Daoy (cell line): ENCODE data around the gene PCDH10. TPM values are rescaled to one million over a fixed set of nuclear protein-coding genes. Genes with fewer than 3 reads are reported as not detected.
A peak's percentile ranks its signal among the peaks of the same experiment; 100 is the strongest.

ENCODE experiments used
- DNase-seq: peaks from one replicate; pipeline ENCODE4 v3.0.0-alpha.2; 2015; ENCODE audit warnings: low read depth
- total RNA-seq: library from RNA; depleted of rRNA; stranded (reverse); fragments of >200 nt; shearing (Covaris generic); gene quantifications from 2 replicates; pipeline ENCODE4 v1.2.3, GENCODE V29; 2014

PCDH10 gene
- total RNA-seq, 1 experiment from 2014 or later, result 0.69 TPM

DNA sequence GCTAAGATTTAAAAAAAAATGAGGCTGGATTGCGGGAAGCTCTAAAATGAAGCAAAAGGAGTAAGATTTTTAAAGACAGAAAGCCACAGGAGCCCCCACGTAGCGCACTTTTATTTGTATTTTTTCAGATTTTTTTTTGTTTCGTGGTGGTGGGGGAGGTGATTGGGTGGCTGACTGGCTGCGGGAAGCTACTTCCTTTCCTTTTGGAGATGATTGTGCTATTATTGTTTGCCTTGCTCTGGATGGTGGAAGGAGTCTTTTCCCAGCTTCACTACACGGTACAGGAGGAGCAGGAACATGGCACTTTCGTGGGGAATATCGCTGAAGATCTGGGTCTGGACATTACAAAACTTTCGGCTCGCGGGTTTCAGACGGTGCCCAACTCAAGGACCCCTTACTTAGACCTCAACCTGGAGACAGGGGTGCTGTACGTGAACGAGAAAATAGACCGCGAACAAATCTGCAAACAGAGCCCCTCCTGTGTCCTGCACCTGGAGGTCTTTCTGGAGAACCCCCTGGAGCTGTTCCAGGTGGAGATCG, 908 bp downstream of the PCDH10 start:
- peak; percentile 6 for DNase-seq

DNA sequence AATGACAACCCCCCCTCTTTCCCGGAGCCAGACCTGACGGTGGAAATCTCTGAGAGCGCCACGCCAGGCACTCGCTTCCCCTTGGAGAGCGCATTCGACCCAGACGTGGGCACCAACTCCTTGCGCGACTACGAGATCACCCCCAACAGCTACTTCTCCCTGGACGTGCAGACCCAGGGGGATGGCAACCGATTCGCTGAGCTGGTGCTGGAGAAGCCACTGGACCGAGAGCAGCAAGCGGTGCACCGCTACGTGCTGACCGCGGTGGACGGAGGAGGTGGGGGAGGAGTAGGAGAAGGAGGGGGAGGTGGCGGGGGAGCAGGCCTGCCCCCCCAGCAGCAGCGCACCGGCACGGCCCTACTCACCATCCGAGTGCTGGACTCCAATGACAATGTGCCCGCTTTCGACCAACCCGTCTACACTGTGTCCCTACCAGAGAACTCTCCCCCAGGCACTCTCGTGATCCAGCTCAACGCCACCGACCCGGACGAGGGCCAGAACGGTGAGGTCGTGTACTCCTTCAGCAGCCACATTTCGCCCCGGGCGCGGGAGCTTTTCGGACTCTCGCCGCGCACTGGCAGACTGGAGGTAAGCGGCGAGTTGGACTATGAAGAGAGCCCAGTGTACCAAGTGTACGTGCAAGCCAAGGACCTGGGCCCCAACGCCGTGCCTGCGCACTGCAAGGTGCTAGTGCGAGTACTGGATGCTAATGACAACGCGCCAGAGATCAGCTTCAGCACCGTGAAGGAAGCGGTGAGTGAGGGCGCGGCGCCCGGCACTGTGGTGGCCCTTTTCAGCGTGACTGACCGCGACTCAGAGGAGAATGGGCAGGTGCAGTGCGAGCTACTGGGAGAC, 1.6 kb downstream of the PCDH10 start:
- peak; percentile 28 for DNase-seq

DNA sequence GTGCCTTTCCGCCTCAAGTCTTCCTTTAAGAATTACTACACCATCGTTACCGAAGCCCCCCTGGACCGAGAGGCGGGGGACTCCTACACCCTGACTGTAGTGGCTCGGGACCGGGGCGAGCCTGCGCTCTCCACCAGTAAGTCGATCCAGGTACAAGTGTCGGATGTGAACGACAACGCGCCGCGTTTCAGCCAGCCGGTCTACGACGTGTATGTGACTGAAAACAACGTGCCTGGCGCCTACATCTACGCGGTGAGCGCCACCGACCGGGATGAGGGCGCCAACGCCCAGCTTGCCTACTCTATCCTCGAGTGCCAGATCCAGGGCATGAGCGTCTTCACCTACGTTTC, 2.2 kb downstream of the PCDH10 start:
- peak; percentile 33 for DNase-seq

GRCh38 chr4:133151691-133152329, 2.7 kb downstream of the PCDH10 start:
- DNase-seq, result peak; percentile 42

GRCh38 chr4:133152330-133152821, 3.3 kb downstream of the PCDH10 start:
- peak; percentile 5 for DNase-seq

GRCh38 chr4:133152831-133153481, 3.9 kb downstream of the PCDH10 start:
- peak; percentile 6 for DNase-seq

- DNase-seq, result peak; percentile 17
Measured at GRCh38 chr4:133154725-133155124, 5.6 kb downstream of the PCDH10 start.

GRCh38 chr4:133156096-133156495, 7.0 kb downstream of the PCDH10 start:
- DNase-seq, result peak; percentile 2

- no peak for DNase-seq
Measured at GRCh38 chr4:133156556-133156955, 7.5 kb downstream of the PCDH10 start.

DNA sequence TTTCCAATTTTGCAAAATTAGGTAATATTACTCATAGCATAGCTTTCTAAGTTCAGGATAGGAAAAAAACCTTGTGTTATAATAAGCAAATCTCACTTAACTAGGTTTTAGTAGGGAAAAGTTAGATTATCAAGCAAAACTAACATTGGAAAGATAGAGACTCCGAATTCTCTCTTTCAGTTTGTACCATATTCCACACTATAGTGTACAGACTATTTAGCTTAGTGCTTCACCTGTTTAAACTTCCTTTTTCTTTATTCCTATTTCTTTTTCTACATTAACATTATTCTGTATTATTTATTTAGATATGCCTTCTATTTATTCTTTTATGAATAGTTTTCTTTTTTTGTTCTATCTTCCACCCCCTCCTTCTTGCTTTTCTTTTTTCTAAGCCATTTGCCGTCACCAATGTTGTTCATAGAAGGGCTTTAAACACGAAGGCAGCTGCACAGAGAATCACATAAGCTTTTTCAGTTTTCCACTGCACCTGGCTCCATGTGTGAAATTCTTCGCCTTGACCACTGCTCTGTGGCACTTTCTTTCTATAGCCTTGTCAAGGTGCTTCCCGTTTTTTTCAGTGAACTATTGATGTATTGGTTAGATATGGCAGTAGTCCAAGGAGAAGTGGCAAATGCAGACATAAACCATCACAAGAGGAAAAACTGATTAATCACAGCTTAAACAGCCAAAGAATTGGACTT, 8.5 kb downstream of the PCDH10 start:
- DNase-seq, result no peak

DNA sequence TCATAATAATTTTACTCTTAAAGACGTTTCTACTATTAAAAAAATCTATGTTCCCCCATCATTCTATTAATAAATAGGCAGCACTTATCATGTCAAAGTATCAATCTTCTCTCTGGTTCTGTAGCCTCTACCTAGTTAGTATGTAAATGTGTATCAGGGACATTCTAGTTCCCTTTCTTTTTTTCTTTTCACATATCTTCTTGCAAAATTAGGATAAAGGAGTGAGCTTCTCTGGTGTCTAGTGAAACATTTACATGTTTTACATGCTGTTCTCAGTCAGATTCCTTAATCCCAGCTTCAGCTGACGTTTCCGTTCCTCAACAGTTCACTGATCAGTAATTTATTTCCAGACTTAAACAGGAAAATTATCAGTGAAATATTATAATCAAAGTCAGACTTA, 11.8 kb downstream of the PCDH10 start:
- DNase-seq, result no peak

GRCh38 chr4:133161570-133162295, 12.6 kb downstream of the PCDH10 start:
- no peak for DNase-seq

- DNase-seq, result no peak
Measured at GRCh38 chr4:133162941-133163340, 13.8 kb downstream of the PCDH10 start.

- DNase-seq, result no peak
Measured at GRCh38 chr4:133178956-133179355, 29.9 kb downstream of the PCDH10 start.

GRCh38 chr4:133186210-133186609, 37.1 kb downstream of the PCDH10 start:
- no peak for DNase-seq

DNA sequence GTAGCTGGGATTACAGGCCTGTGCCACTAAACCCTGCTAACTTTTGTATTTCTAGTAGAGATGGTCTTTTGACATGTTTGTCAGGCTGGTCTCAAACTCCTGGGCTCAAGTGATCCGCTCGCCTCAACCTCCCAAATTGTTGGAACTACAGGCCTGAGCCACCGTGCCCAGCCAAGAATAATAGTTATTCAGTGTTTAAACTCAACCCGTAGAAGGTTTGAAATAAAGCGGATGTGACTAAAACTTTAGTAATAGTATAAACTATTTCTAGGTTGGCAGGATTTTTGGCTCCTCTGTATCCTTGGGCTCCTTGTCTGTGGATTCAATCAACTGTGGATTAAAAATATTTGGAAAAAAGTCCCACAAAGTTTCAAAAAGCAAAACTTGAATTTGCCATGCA, 37.8 kb downstream of the PCDH10 start:
- peak; percentile 28 for DNase-seq

- peak; percentile 17 for DNase-seq
Measured at GRCh38 chr4:133188433-133189146, 39.5 kb downstream of the PCDH10 start.

DNA sequence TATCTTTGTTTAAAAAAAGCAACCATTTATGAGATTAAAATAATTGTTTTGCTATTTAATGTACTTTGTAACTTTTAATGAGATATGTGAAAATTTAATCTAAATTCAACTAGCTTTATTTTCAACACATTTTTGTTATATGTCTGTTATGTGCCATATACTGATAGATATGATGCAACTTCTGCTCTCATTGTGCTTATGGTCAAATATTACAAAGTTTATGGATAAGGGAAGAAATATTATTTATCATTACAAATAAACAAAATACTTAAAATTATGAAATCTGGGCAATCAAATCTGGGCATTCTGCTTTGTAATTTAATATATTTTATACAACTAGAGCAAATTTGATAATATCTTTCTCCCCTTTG, 40.0 kb downstream of the PCDH10 start:
- no peak for DNase-seq

DNA sequence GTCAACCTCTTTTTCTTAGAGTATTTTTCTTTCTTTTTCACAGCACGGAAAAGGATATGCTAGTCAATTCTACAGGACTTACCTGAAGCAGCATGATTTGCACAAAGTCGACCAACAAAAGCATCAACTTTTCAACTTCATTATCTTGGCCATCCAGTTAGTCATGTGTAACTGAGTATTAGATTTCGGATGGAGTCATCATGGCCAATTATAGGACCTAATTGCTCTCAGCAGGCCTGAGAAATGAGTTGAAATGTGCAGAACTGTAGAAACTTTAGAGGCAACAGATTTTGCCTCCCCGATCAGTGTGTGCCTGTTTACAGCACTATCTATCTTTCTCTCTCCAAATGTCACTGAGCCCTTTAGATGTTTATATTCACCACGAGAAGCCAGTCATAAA, 41.0 kb downstream of the PCDH10 start:
- peak; percentile 47 for DNase-seq

- DNase-seq, result no peak
Measured at GRCh38 chr4:133208694-133209285, 59.7 kb downstream of the PCDH10 start.
